HepG2 (cell line): ENCODE measurements around the gene SPEM2. TPM values are rescaled to one million over a fixed set of nuclear protein-coding genes. Genes with fewer than 3 reads are reported as not detected.

Source experiments
- FOXJ3 ChIP-seq: sonication (generic); formaldehyde crosslinking; IDR thresholded peaks from 2 replicates; pipeline ENCODE4 v1.4.0; 2020; ENCODE audit warnings: missing genetic modification reagents, mild to moderate bottlenecking, borderline replicate concordance
- HMGA1 ChIP-seq: sonication (generic); formaldehyde crosslinking; conservative IDR thresholded peaks from 2 replicates; pipeline ENCODE4 v1.4.0; 2020; ENCODE audit warnings: missing genetic modification reagents
- MAZ ChIP-seq, 2 experiments: sonication (generic) in 1 of 2; formaldehyde crosslinking in 1 of 2; IDR thresholded peaks; 2 replicates each; pipeline versions ENCODE4 v1.5.0 to v1.6.1; 2012 to 2020; ENCODE audit warnings: low read depth in 2 of 2, mild to moderate bottlenecking in 2 of 2, borderline replicate concordance in 1 of 2, improper control_type of control experiment in 1 of 2, low read length in 1 of 2, missing genetic modification reagents in 1 of 2, moderate library complexity in 1 of 2
- MTERF4 ChIP-seq: sonication (generic); formaldehyde crosslinking; IDR thresholded peaks from 2 replicates; pipeline ENCODE4 v1.8.0; 2023; ENCODE audit warnings: mild to moderate bottlenecking, missing genetic modification reagents
- NFKB2 ChIP-seq: sonication (generic); formaldehyde crosslinking; IDR thresholded peaks from 2 replicates; pipeline ENCODE4 v1.4.0; 2020; ENCODE audit warnings: missing genetic modification reagents, borderline replicate concordance
- PHB2 ChIP-seq: fragments of 450-650 bp; IDR thresholded peaks from 2 replicates; pipeline ENCODE4 v1.6.1; 2018; ENCODE audit not compliant: partially characterized antibody
- PRDM10 ChIP-seq: sonication (generic); formaldehyde crosslinking; IDR thresholded peaks from 2 replicates; pipeline ENCODE4 v1.4.0; 2020; ENCODE audit warnings: low read depth, missing genetic modification reagents
- RFX3 ChIP-seq: IDR thresholded peaks from 2 replicates; pipeline ENCODE4 v1.6.1; 2016; ENCODE audit warnings: missing biosample characterization, missing genetic modification reagents
- RXRA ChIP-seq: sonication (generic); formaldehyde crosslinking; IDR thresholded peaks from 2 replicates; pipeline ENCODE4 v1.5.1; 2020; ENCODE audit warnings: missing genetic modification reagents
- SP5 ChIP-seq: IDR thresholded peaks from 2 replicates; pipeline ENCODE4 v1.6.1; 2016; ENCODE audit warnings: low read depth, borderline replicate concordance
- TFAP4 ChIP-seq: sonication (generic); IDR thresholded peaks from 2 replicates; pipeline ENCODE4 v1.6.1; 2016; ENCODE audit warnings: low read depth, borderline replicate concordance
- THAP7 ChIP-seq: sonication (generic); formaldehyde crosslinking; IDR thresholded peaks from 2 replicates; pipeline ENCODE4 v1.8.1; 2023; ENCODE audit warnings: mild to moderate bottlenecking, missing genetic modification reagents
- ZBTB1 ChIP-seq: sonication (generic); formaldehyde crosslinking; IDR thresholded peaks from 2 replicates; pipeline ENCODE4 v1.4.0; 2020; ENCODE audit warnings: missing genetic modification reagents, borderline replicate concordance
- ZNF546 ChIP-seq: sonication (generic); formaldehyde crosslinking; conservative IDR thresholded peaks from 2 replicates; pipeline ENCODE4 v1.8.1; 2023; ENCODE audit warnings: mild to moderate bottlenecking, missing genetic modification reagents
- ZNF550 ChIP-seq: sonication (generic); formaldehyde crosslinking; IDR thresholded peaks from 2 replicates; pipeline ENCODE4 v1.4.0; 2020; ENCODE audit warnings: mild to moderate bottlenecking, missing genetic modification reagents, borderline replicate concordance
- ZUFSP ChIP-seq: sonication (generic); formaldehyde crosslinking; IDR thresholded peaks from 2 replicates; pipeline ENCODE4 v1.9.0; 2021; ENCODE audit warnings: missing genetic modification reagents, mild to moderate bottlenecking, borderline replicate concordance
- polyA plus RNA-seq, 8 experiments: library from polyadenylated mRNA; depleted of rRNA in 3 of 8; stranded (reverse) in 7 of 8; unstranded in 1 of 8; fragments of >200 nt; fragmentation: Illumina TruSeq in 4 of 8; extraction: Trizol in 4 of 8; gene quantifications; 2 replicates each; pipeline versions ENCODE4 v1.2.1 to v1.2.3, GENCODE V29; 2011 to 2016; ENCODE audit warnings: low read depth in 4 of 8, missing spikeins in 1 of 8, mixed read lengths in 1 of 8; ENCODE audit not compliant: insufficient read depth in 1 of 8
- total RNA-seq, 5 experiments: library from RNA; depleted of rRNA; stranded (reverse); fragments of >200 nt; fragmentation: Illumina TruSeq; extraction: Trizol; gene quantifications; 2 replicates each; pipeline ENCODE4 v1.2.3, GENCODE V29; 2016; ENCODE audit warnings: low read depth in 1 of 5
- TF ChIP-seq, protein P1 (sequence below): sonication (generic); formaldehyde crosslinking; IDR thresholded peaks from 2 replicates; pipeline ENCODE4 v1.4.0; 2020; ENCODE audit warnings: missing genetic modification reagents, borderline replicate concordance

Gene SPEM2
- total and polyA plus RNA-seq, 2 of the 13 experiments (the other 11 are each of a cell fraction or from before 2014, with no cell fraction given), result not detected

GRCh38 chr17:7444682-7445618 lies 19.5 kb downstream of the SPEM2 start, which contains the start of gene CHRNB1 (continued):
- TF ChIP-seq RFX3 (no peak), PHB2 (no peak), ZNF550 (CRISPR knock-in tag) (no peak), PRDM10 (CRISPR knock-in tag) (peak; percentile 91), MTERF4 (CRISPR knock-in tag) (0 out of 2 replicates have a peak, but pooled peaks have one; percentile 5), ZNF546 (CRISPR knock-in tag) (no peak), ZBTB1 (CRISPR knock-in tag) (no peak), ZUFSP (CRISPR knock-in tag) (no peak), TFAP4 (peak; percentile 72; the same call in 1 of the 2 replicates), MAZ (IDR thresholded peaks at IDR 0.05; ENCODE audit: borderline replicate concordance, low read depth, low read length) (peak; percentile 56; the same call in 1 of the 2 replicates), MAZ (CRISPR knock-in tag; IDR thresholded peaks at IDR 0.05; ENCODE audit: low read depth) (peak; percentile 82), THAP7 (CRISPR knock-in tag) (0 out of 2 replicates have a peak, but pooled peaks have one; percentile 56), NFKB2 (CRISPR knock-in tag) (0 out of 2 replicates have a peak, but pooled peaks have one; percentile 49), HMGA1 (no peak), SP5 (CRISPR knock-in tag) (peak; percentile 43; the same call in 1 of the 2 replicates), FOXJ3 (CRISPR knock-in tag) (no peak), RXRA (peak; percentile 78)
- TF ChIP-seq, protein P1, sequence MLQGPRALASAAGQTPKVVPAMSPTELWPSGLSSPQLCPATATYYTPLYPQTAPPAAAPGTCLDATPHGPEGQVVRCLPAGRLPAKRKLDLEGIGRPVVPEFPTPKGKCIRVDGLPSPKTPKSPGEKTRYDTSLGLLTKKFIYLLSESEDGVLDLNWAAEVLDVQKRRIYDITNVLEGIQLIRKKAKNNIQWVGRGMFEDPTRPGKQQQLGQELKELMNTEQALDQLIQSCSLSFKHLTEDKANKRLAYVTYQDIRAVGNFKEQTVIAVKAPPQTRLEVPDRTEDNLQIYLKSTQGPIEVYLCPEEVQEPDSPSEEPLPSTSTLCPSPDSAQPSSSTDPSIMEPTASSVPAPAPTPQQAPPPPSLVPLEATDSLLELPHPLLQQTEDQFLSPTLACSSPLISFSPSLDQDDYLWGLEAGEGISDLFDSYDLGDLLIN (CRISPR knock-in tag), result no peak
